SH-SY5Y (cell line): ENCODE measurements around the gene TMEM128.

Experiments
- GATA2 ChIP-seq: IDR thresholded peaks from 2 replicates; pipeline ENCODE4 v1.6.1; 2011; ENCODE audit warnings: mild to moderate bottlenecking, low read depth, low read length
- GATA3 ChIP-seq: IDR thresholded peaks from 2 replicates; pipeline ENCODE4 v1.6.1; 2011; ENCODE audit warnings: low read depth, mild to moderate bottlenecking, low read length, moderate library complexity

DNA sequence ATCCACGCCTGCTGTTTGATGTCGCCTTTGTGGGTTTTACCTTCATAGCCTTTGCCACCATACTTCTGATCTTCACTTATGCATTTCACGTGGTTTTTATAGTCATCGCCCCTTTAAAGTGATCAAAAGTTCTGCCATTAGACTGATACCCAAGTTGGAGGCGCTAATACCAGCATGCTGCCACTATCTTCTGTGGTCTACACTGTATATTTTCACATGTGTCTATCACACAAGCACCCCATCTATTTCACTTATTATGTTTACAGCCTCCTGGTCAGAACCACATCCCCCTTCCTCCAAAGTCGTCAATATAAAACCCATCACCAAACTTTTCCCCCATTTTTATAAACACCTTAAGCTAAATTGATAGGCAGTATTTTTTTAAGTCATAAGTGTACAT, 33.8 kb upstream of the TMEM128 start:
- TF ChIP-seq GATA2 (no peak), GATA3 (no peak)
